GM18870 (cell line): ENCODE measurements around the gene SKI.

Experiments used
- ATAC-seq: cut with Tn5 transposase; IDR thresholded peaks from one replicate; pipeline ENCODE4 v1.9.1; 2021; ENCODE audit warnings: moderate library complexity; ENCODE audit not compliant: unreplicated experiment

The SKI gene

DNA sequence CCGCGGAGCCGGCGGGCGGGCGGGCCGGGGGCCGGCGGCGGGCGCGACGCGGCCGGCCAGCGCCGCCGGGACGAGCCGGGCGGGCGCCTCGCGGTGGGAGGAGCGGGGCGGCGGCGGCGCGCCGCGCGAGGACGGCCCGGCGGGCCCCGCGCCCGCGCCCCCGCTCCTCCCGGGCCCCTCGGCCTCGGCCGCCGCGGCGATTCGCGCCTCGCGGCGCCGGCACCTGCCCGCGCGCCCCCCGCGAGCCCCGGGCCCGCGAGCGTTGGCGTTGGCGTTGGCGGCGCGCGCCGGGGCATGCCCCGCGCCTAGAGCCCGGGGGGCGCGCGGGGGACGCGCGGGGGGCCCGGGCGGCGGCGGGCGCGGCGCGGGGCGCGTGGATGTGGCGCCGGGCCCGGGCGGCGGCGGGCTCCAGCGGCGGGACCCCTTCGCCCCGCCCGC, at the start of gene SKI:
SKI (plus strand) TSS at position 163 of the 438 bp plus-strand sequence. CDS start 448 bp downstream, outside the sequence.
- ATAC-seq, result no peak

GRCh38 chr1:2178875-2179274, 49.2 kb upstream of the SKI start:
- no peak for ATAC-seq

DNA sequence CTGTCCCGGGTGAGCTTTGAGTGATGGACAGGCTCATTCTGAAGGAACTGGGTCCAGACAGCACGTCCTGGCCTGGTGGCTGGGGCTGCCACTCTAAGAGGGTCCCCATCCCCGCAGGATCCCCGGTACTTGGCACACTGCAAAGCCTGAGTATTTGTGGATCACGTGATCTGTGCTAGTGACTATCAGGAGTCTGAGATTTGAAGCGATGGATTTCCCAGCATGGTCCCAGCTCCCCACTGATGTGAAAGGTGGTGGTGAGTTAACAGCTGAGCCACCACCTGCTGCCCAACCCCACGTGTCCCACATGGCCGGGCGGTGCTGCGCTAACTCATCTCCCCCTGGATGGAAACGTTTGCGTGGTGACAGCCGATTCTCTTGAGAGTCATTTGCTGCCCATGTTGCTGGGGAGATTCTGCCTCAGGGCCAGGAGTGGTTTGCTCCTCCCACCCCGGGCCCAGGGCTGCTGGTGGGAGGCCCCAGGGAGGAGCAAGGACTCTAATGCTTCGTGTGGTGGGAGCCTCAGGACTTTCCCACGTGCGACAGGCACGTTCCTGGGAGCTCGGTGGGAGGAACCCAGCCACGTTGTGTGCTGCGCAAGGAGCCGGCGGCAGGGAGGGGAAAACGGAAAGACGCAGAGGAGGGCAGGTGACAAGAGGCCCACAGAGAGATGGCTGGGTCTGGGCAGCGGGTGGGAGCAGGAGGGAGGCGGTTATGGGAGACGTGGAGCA, 48.7 kb upstream of the SKI start:
- ATAC-seq, result no peak

GRCh38 chr1:2180297-2181245, 47.5 kb upstream of the SKI start:
- ATAC-seq, result no peak

DNA sequence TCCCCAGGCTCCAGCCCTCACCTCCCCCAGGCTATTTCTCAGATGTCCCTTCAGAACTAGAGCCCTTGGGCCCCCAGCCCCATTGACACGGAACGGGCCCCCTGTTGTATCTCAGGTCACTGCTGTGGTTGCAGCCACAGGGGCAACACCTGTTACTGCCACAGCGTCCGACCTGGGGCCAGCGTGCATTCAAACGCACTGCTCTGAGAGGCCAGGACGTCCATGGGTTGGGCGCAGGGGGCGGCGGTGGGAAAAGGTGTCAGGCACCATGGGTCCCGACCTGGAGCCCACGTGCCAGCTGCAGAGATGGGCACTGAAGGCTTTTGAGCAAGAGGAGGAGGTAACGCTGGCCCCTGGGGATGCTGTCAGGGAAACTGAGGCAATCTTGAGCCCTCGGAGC, 46.8 kb upstream of the SKI start:
- ATAC-seq, result no peak

GRCh38 chr1:2181752-2182151, 46.4 kb upstream of the SKI start:
- no peak for ATAC-seq

- no peak for ATAC-seq
Observed at GRCh38 chr1:2182376-2182775, 45.7 kb upstream of the SKI start.

- ATAC-seq, result no peak
Observed at GRCh38 chr1:2183937-2184334, 44.2 kb upstream of the SKI start.

DNA sequence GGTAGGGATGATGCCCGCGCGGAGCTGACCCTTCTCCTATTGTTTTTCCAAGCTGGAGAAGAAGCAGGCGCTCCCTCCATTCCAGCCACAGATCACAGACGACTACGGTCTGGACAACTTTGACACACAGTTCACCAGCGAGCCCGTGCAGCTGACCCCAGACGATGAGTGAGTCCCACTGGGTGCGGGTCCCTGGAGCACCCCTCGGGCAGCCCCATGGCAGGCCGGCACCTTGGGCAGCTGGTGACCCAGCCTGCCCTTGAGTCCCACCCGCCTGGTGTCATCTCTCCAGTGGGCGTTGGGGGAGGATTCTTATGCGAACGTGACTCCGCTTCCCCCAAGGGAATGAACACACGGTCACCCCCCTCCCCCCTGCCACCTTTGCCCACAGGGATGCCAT, 43.6 kb upstream of the SKI start:
- ATAC-seq, result no peak

DNA sequence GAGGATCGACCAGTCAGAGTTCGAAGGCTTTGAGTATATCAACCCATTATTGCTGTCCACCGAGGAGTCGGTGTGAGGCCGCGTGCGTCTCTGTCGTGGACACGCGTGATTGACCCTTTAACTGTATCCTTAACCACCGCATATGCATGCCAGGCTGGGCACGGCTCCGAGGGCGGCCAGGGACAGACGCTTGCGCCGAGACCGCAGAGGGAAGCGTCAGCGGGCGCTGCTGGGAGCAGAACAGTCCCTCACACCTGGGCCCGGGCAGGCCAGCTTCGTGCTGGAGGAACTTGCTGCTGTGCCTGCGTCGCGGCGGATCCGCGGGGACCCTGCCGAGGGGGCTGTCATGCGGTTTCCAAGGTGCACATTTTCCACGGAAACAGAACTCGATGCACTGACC, 43.2 kb upstream of the SKI start:
- no peak for ATAC-seq

- ATAC-seq, result no peak
Observed at GRCh38 chr1:2185880-2186855, 42.0 kb upstream of the SKI start.

DNA sequence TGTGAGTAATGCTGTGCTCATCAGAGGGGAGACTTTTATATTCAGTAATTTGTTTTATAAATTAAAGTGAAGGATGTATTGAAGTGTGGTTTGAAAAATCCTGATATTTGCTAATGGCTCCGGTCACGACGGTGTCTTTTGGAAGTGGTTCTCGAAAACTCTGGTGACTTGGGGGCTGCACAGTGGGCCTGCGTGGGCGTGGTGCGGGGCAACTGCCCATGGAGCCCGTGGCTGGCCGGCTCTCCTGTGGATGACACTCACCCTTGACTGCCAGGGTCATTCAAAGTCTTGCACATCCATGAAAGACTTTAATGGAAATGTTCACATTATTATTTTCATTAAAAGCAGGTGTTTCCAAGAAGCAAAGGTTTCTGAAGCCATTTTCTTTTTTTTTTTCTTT, 41.2 kb upstream of the SKI start:
- ATAC-seq, result no peak

- ATAC-seq, result no peak
Observed at GRCh38 chr1:2187619-2188018, 40.5 kb upstream of the SKI start.

GRCh38 chr1:2188336-2188735, 39.8 kb upstream of the SKI start:
- no peak for ATAC-seq

GRCh38 chr1:2189459-2190425, 38.4 kb upstream of the SKI start:
- ATAC-seq, result no peak

GRCh38 chr1:2190491-2190976, 37.6 kb upstream of the SKI start:
- ATAC-seq, result no peak

DNA sequence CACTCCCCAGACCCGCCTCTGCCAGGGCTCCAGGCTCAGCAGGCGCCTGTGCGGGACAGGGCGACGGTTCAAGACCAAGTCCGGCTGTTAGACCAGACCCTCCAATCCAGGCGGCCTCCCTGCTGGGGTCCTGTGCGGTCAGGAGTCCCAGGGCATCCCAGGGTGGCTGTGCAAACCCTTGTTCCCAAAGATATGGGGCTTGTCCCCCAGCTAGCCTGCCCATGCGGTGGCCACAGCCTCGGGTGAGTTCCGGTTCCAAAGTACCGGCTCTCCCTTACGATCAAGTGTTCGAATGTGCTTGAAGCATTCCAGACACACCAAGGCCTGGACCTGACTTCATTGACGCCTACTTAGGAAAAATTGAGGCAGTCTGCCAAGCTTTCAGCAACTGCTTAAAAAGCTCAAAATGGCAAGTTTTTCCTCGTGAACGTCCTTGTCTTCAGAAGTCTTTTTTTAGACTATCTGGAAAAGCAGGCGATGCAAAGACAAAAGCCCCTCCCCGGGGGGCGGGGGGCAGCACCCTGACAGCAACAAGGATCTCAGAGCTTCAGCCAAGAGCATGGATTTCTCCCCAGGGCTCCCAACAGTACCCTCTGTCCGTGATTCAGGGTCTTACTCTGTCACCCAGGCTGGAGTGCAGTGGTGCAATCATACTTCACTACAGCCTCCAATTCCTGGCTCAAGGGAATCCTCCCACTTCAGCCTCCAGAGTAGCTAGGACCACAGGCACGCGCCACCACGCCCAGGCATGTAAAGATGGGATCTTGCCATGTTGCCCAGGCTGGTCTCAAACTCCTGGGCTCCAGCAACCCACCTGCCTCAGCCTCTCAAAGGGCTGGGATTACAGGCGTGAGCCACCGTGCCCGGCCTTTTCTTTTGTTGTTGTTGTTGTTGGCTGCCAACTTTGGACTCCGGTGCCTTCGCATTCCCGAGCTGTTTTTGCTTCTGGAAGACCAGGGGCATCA, 35.8 kb upstream of the SKI start:
- no peak for ATAC-seq

GRCh38 chr1:2193514-2194281, 34.4 kb upstream of the SKI start:
- no peak for ATAC-seq
